Astrocyte (in vitro differentiated cells and primary cell): Measurements from ENCODE around the gene NTM.

Source experiments
- EZH2 ChIP-seq: IDR thresholded peaks from 2 replicates; pipeline ENCODE4 v1.6.1; 2012; ENCODE audit warnings: mild to moderate bottlenecking, low read length, inconsistent platforms; ENCODE audit not compliant: insufficient read depth
- TF ChIP-seq, protein P1 (sequence below): IDR thresholded peaks from 2 replicates; pipeline ENCODE4 v1.5.1; 2011; ENCODE audit warnings: low read depth, mild to moderate bottlenecking, inconsistent platforms, low read length, moderate library complexity; ENCODE audit not compliant: insufficient read depth

DNA sequence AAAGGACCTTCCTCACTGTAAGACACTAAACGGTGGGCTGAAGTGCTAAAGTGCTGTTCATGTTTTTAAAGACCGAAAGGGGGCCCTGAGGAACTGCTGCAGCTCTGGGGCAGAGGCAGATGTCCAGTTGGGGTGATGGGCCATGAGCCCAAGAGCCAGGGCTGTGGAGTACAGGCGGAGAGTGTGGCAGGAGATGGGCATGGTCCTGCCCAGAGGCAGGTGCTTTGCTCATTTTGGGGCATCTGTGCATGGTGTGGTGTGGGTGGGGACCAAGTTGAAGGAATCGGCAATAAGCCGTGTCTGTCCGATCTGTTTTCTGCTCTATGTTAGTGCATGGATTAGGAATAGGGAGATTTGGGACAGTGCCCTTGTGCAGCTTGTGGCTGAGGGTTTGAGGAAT is 258.3 kb downstream of the NTM start:
- TF ChIP-seq, protein P1, sequence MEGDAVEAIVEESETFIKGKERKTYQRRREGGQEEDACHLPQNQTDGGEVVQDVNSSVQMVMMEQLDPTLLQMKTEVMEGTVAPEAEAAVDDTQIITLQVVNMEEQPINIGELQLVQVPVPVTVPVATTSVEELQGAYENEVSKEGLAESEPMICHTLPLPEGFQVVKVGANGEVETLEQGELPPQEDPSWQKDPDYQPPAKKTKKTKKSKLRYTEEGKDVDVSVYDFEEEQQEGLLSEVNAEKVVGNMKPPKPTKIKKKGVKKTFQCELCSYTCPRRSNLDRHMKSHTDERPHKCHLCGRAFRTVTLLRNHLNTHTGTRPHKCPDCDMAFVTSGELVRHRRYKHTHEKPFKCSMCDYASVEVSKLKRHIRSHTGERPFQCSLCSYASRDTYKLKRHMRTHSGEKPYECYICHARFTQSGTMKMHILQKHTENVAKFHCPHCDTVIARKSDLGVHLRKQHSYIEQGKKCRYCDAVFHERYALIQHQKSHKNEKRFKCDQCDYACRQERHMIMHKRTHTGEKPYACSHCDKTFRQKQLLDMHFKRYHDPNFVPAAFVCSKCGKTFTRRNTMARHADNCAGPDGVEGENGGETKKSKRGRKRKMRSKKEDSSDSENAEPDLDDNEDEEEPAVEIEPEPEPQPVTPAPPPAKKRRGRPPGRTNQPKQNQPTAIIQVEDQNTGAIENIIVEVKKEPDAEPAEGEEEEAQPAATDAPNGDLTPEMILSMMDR = no peak
- no peak for TF ChIP-seq EZH2
